OCI-LY1 (cell line): Measurements from ENCODE around the gene BFSP1.
A peak's percentile ranks its signal among the peaks of the same experiment; 100 is the strongest.

Experiments
- H2AFZ ChIP-seq: fragments of 200-600 bp; sonication (generic), shearing (Covaris generic); 2 replicates; pipeline ENCODE4 v1.6.0; 2014; ENCODE audit warnings: antibody characterized with exemption, mild to moderate bottlenecking, low read length
- H3F3A ChIP-seq: fragments of 200-600 bp; sonication (generic), shearing (Covaris generic); 2 replicates; pipeline ENCODE4 v1.6.0; 2014; ENCODE audit warnings: mild to moderate bottlenecking, antibody characterized with exemption, low read length, moderate library complexity; ENCODE audit not compliant: insufficient read depth
- H3K27ac ChIP-seq: fragments of 200-600 bp; sonication (generic); 2 replicates; pipeline ENCODE4 v1.5.1; 2014; ENCODE audit warnings: low read length, mixed run types, mild to moderate bottlenecking, low read depth; ENCODE audit not compliant: poor library complexity, severe bottlenecking
- H3K27me3 ChIP-seq: fragments of 200-600 bp; sonication (generic); 2 replicates; pipeline ENCODE4 v1.6.0; 2014; ENCODE audit warnings: antibody characterized with exemption, mild to moderate bottlenecking, low read length, moderate library complexity; ENCODE audit not compliant: insufficient read depth
- H3K36me3 ChIP-seq: fragments of 200-600 bp; sonication (generic); 2 replicates; pipeline ENCODE4 v1.6.1; 2014; ENCODE audit warnings: mild to moderate bottlenecking, antibody characterized with exemption, low read length, moderate library complexity, mixed read lengths; ENCODE audit not compliant: insufficient read depth
- H3K4me1 ChIP-seq: fragments of 200-600 bp; sonication (generic); 2 replicates; pipeline ENCODE4 v1.5.1; 2014; ENCODE audit warnings: mild to moderate bottlenecking, low read length, moderate library complexity; ENCODE audit not compliant: insufficient read depth, severe bottlenecking
- H3K4me2 ChIP-seq: fragments of 200-600 bp; sonication (generic), shearing (Covaris generic); 2 replicates; pipeline ENCODE4 v1.6.1; 2014; ENCODE audit warnings: low read length
- H3K4me3 ChIP-seq: fragments of 200-600 bp; sonication (generic); 2 replicates; pipeline ENCODE4 v1.5.1; 2014; ENCODE audit warnings: low read length, low read depth, mild to moderate bottlenecking, mixed read lengths; ENCODE audit not compliant: poor library complexity, severe bottlenecking
- H3K79me2 ChIP-seq: fragments of 200-600 bp; shearing (Covaris generic); 2 replicates; pipeline ENCODE4 v1.6.1; 2016; ENCODE audit warnings: mixed run types, low read length, mixed read lengths; ENCODE audit not compliant: insufficient read depth
- H3K9ac ChIP-seq: fragments of 200-600 bp; sonication (generic), shearing (Covaris generic); 2 replicates; pipeline ENCODE4 v1.6.1; 2014; ENCODE audit warnings: mild to moderate bottlenecking, low read length, mixed read lengths
- H3K9me2 ChIP-seq: fragments of 200-600 bp; sonication (generic), shearing (Covaris generic); 2 replicates; pipeline ENCODE4 v1.6.1; 2014; ENCODE audit warnings: low read depth, mild to moderate bottlenecking, low read length, mixed read lengths
- H3K9me3 ChIP-seq: fragments of 200-600 bp; shearing (Covaris generic); 2 replicates; pipeline ENCODE4 v1.6.1; 2014; ENCODE audit warnings: low read length, mixed read lengths
- H4K20me1 ChIP-seq: fragments of 200-600 bp; sonication (generic), shearing (Covaris generic); 2 replicates; pipeline ENCODE4 v1.6.0; 2016; ENCODE audit warnings: mild to moderate bottlenecking, low read length; ENCODE audit not compliant: insufficient read depth
- CTCF ChIP-seq: fragments of 200-600 bp; sonication (generic), shearing (Covaris generic); IDR thresholded peaks from 2 replicates; pipeline ENCODE4 v1.5.1; 2017; ENCODE audit warnings: mild to moderate bottlenecking, antibody characterized with exemption, low read length, moderate library complexity, mixed read lengths
- EZH2 ChIP-seq: fragments of 200-600 bp; sonication (generic), shearing (Covaris generic); IDR thresholded peaks from 2 replicates; pipeline ENCODE4 v1.8.0; 2017; ENCODE audit warnings: borderline replicate concordance, mixed run types, mild to moderate bottlenecking, antibody characterized with exemption, low read length, moderate library complexity, mixed read lengths

Gene BFSP1

DNA sequence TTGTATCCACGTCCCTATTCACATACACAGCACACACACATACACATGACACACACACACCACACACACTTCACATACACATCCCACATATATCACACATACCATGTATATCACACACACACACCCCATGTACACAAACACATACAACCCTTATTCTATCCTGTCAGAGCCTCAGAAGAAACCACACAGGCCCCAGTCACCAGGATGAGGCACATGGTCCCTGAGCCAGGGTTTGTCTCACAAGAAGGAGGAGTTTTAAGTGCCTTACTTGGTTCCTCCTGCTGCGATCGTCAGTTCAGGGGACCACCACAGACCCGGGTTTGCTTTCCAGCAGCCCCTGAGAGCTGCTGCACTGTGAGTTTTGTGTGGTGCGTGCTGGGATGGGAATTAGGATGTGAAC lies 23.6 kb downstream of the BFSP1 start:
- H3K4me3 ChIP-seq, result no peak overlapping the region
- TF ChIP-seq CTCF, result no peak
- no peak for TF ChIP-seq EZH2
- 0 out of 2 replicates have a peak, but pooled peaks cover 4% of the 10 kb centered on the region for H3K27me3 ChIP-seq
- no peaks in the 10 kb centered on the region for H3K9me2 ChIP-seq
- H3K4me1 ChIP-seq, result peaks cover 17% of the 10 kb centered on the region
- no peaks in the 10 kb centered on the region for H3K79me2 ChIP-seq
- H3K9ac ChIP-seq, result no peak overlapping the region
- H4K20me1 ChIP-seq, result no peaks in the 10 kb centered on the region
- H2AFZ ChIP-seq, result no peak overlapping the region
- H3K4me2 ChIP-seq, result no peak overlapping the region
- no peaks in the 10 kb centered on the region for H3K36me3 ChIP-seq
- no peak overlapping the region for H3K27ac ChIP-seq
- no peaks in the 10 kb centered on the region for H3F3A ChIP-seq
- no peaks in the 10 kb centered on the region for H3K9me3 ChIP-seq

GRCh38 chr20:17507032-17507431 lies 24.1 kb downstream of the BFSP1 start:
- Histone ChIP-seq H4K20me1 (no peaks in the 10 kb centered on the region), H3K27ac (no peak overlapping the region), H3K4me2 (no peak overlapping the region), H3K9me3 (no peaks in the 10 kb centered on the region), H3K9ac (no peak overlapping the region), H3K27me3 (0 out of 2 replicates have a peak, but pooled peaks cover 4% of the 10 kb centered on the region), H3K4me1 (peaks cover 17% of the 10 kb centered on the region), H3F3A (no peaks in the 10 kb centered on the region), H3K4me3 (no peak overlapping the region), H3K79me2 (no peaks in the 10 kb centered on the region), H2AFZ (no peak overlapping the region), H3K9me2 (no peaks in the 10 kb centered on the region), H3K36me3 (no peaks in the 10 kb centered on the region)
- no peak for TF ChIP-seq CTCF
- TF ChIP-seq EZH2, result no peak

DNA sequence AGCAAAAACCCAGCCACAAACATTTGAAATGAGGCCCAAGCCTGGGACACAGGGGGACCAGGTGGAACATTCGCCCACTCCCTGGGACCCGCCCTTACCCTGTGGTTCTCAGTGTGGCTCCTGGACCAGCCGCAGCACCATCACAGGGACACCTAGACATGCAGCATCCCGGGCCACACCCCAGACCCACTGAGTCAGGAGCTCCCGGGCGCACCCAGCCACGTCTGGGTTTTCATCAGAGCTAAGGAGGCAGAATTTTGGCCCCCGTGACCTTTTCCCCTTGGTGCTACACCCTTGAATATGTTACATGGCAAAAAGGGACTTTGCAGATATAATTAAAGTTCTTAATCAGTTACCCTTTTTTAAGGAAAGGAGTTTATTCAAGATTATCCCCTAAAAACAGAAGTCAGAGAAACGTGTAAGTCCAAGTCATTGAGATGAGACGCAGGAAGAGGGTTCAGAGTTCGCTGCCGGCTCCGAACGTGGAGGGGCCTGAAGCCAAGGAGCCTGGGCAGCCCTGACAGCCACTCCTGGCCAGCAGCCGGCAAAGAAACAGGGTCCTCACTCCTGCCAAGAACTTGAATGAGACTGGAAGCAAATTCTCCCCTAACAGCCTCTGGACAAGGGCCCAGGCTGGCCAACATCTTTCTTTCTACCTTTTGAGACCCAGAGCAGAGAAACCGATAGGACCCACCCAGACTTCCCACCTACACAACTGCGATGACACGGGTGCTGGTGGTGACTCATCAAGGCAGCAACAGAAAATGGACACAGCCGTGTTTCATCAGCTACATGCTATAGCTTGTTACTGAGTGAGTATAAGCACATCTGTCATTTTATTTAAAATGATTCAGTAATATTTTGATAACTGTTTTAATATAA lies 25.3 kb downstream of the BFSP1 start:
- TF ChIP-seq EZH2 (no peak), CTCF (no peak)
- no peaks in the 10 kb centered on the region for H3K9me2 ChIP-seq
- H3K4me3 ChIP-seq, result peak overlapping the region; percentile 56
- peak overlapping the region; percentile 77 for H3K4me2 ChIP-seq
- H3F3A ChIP-seq, result no peaks in the 10 kb centered on the region
- no peak overlapping the region for H3K27ac ChIP-seq
- peak overlapping the region; percentile 58 for H2AFZ ChIP-seq
- H4K20me1 ChIP-seq, result no peaks in the 10 kb centered on the region
- no peaks in the 10 kb centered on the region for H3K9me3 ChIP-seq
- H3K27me3 ChIP-seq, result 0 out of 2 replicates have a peak, but pooled peaks cover 4% of the 10 kb centered on the region
- H3K36me3 ChIP-seq, result no peaks in the 10 kb centered on the region
- H3K9ac ChIP-seq, result peak overlapping the region; percentile 49; the same call in 1 of the 2 replicates
- no peaks in the 10 kb centered on the region for H3K79me2 ChIP-seq
- H3K4me1 ChIP-seq, result peaks cover 17% of the 10 kb centered on the region
